ENCODE results near the gene GLMN.
"Not testable (repeated sequence)": the region's sequence is repeated elsewhere in the genome, so short reads cannot be mapped to it uniquely, and the experiment has no call there.

The GLMN gene

GRCh38 chr1:92299477-92300150 lies 827 bp upstream of the GLMN start:
- no peak for DNase-seq (ENCODE audit: low read depth)

- DNase-seq (ENCODE audit: low read depth) = no peak
Measured at GRCh38 chr1:92298213-92298572, 594 bp downstream of the GLMN start.

DNA sequence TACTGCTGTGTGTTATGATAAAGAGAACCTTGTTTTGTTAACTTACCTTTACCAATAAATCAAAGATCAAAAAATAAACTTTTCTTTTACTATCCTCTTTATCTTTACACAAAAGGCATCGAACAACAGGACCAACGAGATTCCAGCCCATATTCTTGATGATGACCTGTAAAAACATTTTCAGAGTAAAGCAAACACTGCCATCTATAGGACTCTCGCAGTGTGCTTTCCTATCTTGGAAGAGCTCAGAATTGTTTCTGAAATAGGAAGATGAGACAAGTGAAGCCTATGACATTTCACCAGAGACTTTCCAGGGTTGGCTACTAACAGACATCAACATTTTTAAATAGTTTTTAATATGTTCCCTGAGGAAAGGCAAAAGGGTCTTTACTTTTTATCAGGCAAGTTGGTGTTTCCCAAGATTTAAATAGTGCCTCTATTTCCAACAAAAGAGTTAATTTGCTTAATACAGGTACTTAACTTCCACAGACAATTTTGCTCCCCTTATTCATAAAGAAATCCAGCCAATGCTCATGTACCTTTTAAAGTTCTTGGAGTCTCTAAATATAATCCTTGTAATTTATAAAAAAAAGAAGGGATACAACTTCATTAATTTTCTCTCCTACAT lies 7.3 kb downstream of the GLMN start:
- no peak for DNase-seq (ENCODE audit: low read depth)

DNA sequence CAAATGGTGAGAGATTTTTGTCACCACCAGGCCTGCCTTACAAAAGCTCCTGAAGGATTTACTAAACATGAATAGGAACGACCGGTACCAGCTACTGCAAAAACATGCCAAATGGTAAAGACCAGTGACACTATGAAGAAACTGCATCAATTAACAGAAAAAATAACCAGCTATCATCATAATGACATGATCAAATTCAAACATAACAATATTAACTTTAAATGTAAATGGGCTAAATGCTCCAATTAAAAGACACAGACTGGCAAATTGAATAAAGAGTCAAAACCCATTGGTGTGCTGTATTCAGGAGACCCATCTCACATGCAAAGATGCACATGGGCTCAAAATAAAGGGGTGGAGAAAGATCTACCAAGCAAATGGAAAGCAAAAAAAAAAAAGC lies 17.4 kb downstream of the GLMN start:
- not testable (repeated sequence) for DNase-seq (ENCODE audit: low read depth)

DNA sequence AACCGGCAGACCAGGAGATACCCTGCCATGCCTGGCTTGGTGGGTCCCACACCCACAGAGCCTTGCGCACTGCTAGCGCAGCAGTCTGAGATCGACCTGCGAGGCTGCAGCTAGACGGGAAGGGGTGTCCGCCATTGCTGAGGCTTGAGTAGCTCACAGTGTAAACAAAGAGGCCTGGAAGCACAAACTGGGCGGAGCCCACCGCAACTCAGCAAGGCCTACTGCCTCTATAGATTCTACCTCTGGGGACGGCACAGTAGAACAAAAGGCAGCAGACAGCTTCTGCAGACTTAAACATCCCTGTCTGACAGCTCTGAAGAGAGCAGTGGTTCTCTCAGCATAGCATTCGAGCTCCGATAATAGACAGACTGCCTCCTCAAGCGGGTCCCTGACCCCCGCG lies 19.0 kb downstream of the GLMN start:
- DNase-seq (ENCODE audit: low read depth) = not testable (repeated sequence)

DNA sequence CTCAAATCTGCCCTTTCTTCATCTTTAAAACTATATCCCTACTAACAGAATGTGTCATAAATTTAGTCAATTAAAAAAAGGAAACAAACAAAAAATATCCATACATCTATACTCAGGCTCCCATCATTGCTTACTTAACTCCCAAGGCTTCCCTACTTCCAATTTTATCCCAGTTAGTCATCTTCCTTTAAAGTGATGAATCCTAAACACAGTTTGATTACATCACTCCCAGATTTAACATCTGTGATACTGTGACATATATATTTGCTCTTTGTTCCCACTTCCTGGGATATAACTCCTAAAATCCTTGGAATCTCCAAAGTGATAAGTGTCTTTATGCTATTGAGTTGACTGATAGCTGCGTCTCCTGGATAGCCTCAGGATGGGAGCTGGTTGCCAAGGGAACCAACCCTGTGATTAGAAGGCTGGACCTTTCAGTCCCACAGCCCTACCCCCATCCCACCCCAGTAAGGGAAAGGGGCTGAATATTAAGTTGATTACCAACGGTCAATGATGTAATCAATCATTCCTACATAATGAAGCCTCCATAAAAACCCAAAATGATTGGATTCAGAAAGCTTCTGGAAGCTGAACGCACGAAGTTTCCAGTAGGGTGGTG lies 21.6 kb downstream of the GLMN start:
- no peak for DNase-seq (ENCODE audit: low read depth)

DNA sequence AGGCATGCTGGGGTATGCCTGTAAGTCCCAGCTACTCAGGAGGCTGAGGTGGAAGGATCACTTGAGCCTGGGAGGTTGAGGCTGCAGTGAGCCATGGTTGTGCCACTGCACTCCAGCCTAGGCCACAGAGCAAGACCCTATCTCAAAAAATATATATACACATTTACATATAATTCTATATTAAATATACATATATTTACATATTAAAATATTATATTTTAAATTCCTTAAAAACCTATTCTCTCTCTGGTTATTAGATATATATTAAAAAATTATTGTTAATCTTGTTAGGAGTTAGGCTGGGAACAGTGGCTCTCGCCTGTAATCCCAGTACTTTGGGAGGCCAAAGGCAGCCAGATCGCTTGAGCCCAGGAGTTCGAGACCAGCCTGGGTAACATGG lies 22.7 kb downstream of the GLMN start:
- no peak for DNase-seq (ENCODE audit: low read depth)

DNA sequence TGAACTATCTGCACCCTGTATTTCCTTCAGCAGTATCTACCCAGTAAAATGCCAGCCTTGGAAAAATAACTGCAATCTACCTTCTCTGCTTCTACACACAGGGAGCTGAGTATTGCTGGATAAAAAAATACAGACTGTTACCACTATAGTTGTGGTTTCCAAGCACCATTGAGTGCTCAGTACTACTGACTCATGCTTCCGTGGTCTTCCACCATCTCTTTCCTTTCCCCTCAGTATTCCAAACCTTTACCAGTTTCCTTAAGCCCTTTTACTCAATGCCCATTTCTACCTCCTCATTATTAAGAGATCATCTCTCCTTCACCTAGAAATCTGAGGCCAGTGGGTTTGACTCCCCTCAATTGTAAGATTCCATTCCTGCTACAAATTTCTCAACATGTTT lies 23.8 kb downstream of the GLMN start:
- no peak for DNase-seq (ENCODE audit: low read depth)

DNA sequence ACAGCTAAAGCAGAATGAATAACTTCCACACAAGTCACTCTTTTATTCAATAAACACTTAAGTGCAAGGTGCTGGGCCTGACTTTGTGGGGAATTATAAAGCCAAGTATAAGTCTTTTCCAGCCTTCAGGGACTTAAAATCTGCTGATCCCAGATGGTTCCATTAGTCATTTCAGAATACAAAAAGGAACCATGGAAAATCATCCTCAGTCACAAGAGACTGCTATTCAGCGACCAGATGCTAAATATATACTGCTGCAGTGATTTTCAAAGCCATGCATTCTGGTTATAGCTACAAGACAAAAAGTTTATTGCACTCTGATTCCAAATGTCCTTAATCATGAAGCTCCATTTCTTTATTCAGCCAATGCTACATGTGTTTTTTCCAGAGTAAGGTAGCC lies 25.7 kb downstream of the GLMN start:
- DNase-seq (ENCODE audit: low read depth) = no peak

DNA sequence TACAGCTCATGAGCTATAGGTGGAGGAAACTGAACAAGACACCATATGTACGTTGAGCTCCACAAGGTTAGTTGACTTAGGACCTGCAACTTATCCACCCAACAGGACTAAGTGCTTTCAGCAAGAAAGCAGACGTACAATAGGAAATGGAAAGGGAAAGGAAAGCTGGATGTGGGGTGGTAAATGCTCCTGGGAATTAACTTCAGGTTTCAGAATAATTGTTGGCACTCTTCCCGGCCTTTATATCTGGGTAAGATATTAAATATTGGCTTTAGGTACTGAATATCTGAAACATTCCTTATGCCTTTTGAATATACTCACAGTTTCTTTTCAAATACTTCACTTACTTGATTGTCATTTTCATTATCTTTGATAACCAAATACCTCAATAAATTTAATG lies 36.3 kb downstream of the GLMN start:
- no peak for DNase-seq (ENCODE audit: low read depth)

DNA sequence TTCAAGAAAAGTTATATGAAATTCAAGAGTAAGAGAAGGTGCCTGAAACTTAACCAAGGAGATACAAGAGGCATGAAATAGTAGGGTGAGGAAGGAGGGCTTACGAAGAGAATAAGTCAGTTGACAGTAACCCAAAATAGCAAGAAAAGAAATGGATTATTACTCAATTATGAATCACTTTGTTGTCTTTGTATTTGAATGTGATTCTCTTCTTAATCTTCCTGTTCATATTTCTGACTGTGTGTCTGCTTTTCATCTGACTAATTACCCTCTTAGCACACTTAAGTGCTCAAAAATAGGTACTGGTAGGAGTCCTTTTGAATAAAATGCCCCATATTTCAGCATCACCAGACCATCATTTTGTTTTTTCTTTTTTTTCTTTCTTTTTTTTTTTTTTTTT lies 39.4 kb downstream of the GLMN start:
- no peak for DNase-seq (ENCODE audit: low read depth)

DNA sequence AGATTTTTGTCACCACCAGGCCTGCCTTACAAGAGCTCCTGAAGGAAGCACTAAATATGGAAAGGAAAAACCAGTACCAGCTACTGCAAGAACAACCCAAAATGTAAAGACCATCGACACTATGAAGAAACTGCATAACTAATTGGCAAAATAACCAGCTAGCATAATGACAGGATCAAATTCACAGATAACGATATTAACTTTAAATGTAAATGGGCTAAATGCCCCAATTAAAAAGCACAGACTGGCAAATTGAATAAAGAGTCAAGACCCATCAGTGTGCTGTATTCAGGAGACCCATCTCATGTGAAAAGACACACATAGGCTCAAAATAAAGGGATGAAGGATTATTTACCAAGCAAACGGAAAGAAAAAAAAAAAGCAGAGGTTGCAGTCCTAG lies 44.1 kb downstream of the GLMN start:
- DNase-seq (ENCODE audit: low read depth) = not testable (repeated sequence)

DNA sequence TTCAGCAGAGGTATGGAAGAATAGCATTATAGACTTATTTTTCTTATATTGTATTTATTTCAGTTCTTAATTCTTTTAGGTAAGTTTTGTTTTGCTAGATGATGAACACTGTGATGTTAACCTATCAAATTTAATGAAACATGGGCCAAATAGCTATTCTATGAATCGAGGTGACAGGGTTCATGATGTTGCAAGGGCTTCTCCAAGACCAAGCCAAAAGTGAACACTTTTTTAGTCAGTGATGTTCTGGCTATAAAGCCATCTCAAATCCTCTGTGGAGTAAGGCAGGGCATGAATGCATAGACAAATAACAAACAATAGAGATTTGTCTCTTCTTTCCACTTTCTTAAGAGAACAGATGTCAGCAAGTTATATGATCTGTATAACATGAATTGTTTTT lies 54.4 kb downstream of the GLMN start:
- DNase-seq (ENCODE audit: low read depth) = no peak

DNA sequence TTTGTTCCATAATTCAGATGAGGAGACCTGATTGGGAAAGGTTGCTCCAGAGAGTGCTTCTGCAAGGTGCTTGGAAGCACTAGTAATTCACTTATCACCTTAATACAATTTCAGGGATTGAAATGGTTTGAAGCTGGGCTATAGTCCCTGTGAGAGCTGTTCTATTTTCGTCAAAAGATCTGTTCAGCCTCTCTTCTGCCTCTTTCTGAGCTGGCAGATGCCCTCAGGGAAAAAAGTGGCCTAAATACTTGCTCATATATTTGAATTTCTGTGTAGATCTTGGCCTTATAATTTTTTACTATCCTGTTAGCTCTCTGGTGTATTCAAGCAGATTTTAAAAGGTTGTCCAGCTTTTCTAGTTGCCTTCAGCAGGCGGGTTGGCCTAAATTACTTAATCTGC lies 58.8 kb downstream of the GLMN start:
- no peak for DNase-seq (ENCODE audit: low read depth)

GRCh38 chr1:92230736-92231135 lies 68.1 kb downstream of the GLMN start:
- no peak for DNase-seq (ENCODE audit: low read depth)

DNA sequence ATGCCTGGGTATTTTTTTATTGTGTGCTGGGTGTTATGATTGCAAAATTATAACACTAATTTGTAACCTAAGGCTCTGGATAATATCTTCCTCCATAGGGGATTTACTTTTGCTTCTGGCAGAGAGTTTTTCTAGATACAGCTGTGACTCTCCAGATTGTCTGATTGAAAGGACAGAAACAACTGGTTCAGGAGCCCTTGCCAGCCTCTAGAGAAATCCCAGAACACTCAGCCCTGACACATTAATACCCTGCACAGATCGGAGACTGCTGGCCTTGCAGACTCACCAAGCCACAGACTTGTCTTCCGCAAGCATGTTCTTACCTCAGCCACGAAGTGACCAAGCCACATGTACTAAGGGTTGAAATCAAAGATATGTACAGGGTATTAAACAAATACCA lies 70.4 kb downstream of the GLMN start:
- DNase-seq (ENCODE audit: low read depth) = no peak

DNA sequence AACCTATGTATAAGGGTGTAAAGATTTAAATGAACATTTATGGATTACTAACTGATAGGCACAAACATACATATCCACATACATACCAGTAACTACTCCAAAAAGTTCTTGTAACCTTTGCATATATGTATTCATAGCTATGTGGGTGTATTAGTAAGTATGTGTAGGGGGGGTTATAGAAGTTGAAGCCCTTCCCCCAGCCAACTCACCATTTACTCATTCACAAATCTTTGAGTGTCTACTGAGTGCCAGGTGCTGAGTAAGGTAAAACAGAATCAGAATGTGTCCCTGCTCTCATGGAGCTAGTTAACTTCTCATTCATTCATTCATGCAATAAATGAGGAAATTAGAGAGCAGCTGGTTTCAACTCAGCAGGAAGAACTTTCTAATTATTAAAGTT lies 79.8 kb downstream of the GLMN start:
- no peak for DNase-seq (ENCODE audit: low read depth)

GRCh38 chr1:92218559-92218958 lies 80.2 kb downstream of the GLMN start:
- no peak for DNase-seq (ENCODE audit: low read depth)

GRCh38 chr1:92217721-92218120 lies 81.1 kb downstream of the GLMN start, which contains the start of gene C1orf146:
Gene C1orf146, plus strand, starts transcription at chr1:92217915. Its CDS starts 13,506 bp downstream, at chr1:92231421.
- DNase-seq (ENCODE audit: low read depth) = no peak

DNA sequence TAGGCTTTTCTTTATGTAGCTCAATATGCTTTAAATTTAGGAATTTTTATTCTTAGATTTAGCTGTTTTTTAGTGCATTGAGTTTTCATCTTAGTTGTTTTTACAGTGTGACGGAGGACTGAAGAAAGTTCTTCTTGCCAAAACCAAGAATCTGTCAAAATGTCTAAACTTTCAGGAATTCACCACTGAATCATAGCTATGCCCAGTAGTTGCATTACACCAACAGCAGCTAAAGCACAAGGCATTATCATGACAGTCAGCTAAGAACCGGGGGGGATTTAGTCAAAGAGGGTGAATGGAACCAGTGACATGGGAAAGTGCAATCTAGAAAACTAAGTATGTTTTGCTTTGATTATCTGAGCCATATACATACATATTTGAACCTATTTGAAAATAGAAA lies 87.6 kb downstream of the GLMN start:
- DNase-seq (ENCODE audit: low read depth) = no peak

- no peak for DNase-seq (ENCODE audit: low read depth)
Measured at GRCh38 chr1:92210701-92211100, 88.1 kb downstream of the GLMN start.

- DNase-seq (ENCODE audit: low read depth) = no peak
Measured at GRCh38 chr1:92203105-92203504, 95.7 kb downstream of the GLMN start.

- no peak for DNase-seq (ENCODE audit: low read depth)
Measured at GRCh38 chr1:92201973-92202372, 96.8 kb downstream of the GLMN start.
